ENCODE results near the gene PTPRT.

DNA sequence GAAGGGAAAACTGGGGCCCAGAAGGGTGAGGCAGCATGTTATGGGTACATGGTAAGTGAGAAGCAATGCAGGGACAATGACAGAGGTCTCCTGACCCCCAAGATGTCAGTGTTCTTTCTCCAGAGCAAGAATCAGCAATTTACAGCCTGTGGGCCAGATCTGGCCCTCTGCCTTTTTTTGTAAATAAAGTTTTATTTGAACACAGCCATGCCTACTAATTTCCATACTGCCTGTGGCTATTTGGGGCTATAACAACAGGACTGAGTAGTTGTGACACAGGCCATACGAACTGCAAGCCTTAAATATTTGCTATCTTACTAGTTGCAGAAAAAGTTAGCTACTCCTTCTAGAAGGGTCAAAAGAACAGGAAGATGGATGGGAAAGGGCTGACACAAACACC lies 52.5 kb downstream of the PTPRT start:
- TF ChIP-seq ZNF830 (tag by site-specific recombination; IDR thresholded peaks at IDR 0.05; ENCODE audit: low read depth) (no peak), BCL11B (tag by site-specific recombination; IDR thresholded peaks at IDR 0.05; ENCODE audit: low read depth) (no peak), ZSCAN30 (tag by site-specific recombination; IDR thresholded peaks at IDR 0.05) (no peak), KLF1 (tag by site-specific recombination; IDR thresholded peaks at IDR 0.05) (no peak), ZNF792 (tag by site-specific recombination; IDR thresholded peaks at IDR 0.05) (no peak), GLIS1 (tag by site-specific recombination; IDR thresholded peaks at IDR 0.05) (no peak), SP7 (tag by site-specific recombination; IDR thresholded peaks at IDR 0.05) (no peak), ZBTB48 (tag by site-specific recombination; IDR thresholded peaks at IDR 0.05) (no peak), KLF17 (tag by site-specific recombination; IDR thresholded peaks at IDR 0.05) (no peak)
- TF ChIP-seq, protein P1, sequence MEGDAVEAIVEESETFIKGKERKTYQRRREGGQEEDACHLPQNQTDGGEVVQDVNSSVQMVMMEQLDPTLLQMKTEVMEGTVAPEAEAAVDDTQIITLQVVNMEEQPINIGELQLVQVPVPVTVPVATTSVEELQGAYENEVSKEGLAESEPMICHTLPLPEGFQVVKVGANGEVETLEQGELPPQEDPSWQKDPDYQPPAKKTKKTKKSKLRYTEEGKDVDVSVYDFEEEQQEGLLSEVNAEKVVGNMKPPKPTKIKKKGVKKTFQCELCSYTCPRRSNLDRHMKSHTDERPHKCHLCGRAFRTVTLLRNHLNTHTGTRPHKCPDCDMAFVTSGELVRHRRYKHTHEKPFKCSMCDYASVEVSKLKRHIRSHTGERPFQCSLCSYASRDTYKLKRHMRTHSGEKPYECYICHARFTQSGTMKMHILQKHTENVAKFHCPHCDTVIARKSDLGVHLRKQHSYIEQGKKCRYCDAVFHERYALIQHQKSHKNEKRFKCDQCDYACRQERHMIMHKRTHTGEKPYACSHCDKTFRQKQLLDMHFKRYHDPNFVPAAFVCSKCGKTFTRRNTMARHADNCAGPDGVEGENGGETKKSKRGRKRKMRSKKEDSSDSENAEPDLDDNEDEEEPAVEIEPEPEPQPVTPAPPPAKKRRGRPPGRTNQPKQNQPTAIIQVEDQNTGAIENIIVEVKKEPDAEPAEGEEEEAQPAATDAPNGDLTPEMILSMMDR (tag by site-specific recombination; IDR thresholded peaks at IDR 0.05), result no peak
